ENCODE data around the gene WBP2NL.

GRCh38 chr22:42070517-42071422 is 72.2 kb downstream of the WBP2NL start, which contains the start of gene NAGA:
- no peak for TF ChIP-seq CTCF (IDR thresholded peaks at IDR 0.05)
- no peak for TF ChIP-seq EZH2 (IDR thresholded peaks at IDR 0.05; ENCODE audit: borderline replicate concordance, insufficient read depth, low read depth, low read length, poor library complexity, severe bottlenecking)

All from B cell (primary cell).